Measurements from ENCODE around the gene IMMT.

IMMT gene

GRCh38 chr2:86170449-86170848 lies 24.8 kb downstream of the IMMT start:
- H3K4me3 ChIP-seq (ENCODE audit: low read depth, low read length): no peak overlapping the region
- DNase-seq (ENCODE audit: low read depth): no peak
- no peak for TF ChIP-seq CTCF (IDR thresholded peaks at IDR 0.05; ENCODE audit: insufficient read depth, low read depth, low read length, missing control alignments)

- TF ChIP-seq CTCF (IDR thresholded peaks at IDR 0.05; ENCODE audit: insufficient read depth, low read depth, low read length, missing control alignments): no peak
- no peak for DNase-seq (ENCODE audit: low read depth)
- no peak overlapping the region for H3K4me3 ChIP-seq (ENCODE audit: low read depth, low read length)
Measured at GRCh38 chr2:86160156-86160952, 34.9 kb downstream of the IMMT start.

GRCh38 chr2:86158286-86158685 lies 37.0 kb downstream of the IMMT start:
- no peak for TF ChIP-seq CTCF (IDR thresholded peaks at IDR 0.05; ENCODE audit: insufficient read depth, low read depth, low read length, missing control alignments)
- H3K4me3 ChIP-seq (ENCODE audit: low read depth, low read length): no peak overlapping the region
- no peak for DNase-seq (ENCODE audit: low read depth)

GRCh38 chr2:86157009-86157556 lies 38.2 kb downstream of the IMMT start:
- TF ChIP-seq CTCF (IDR thresholded peaks at IDR 0.05; ENCODE audit: insufficient read depth, low read depth, low read length, missing control alignments): no peak
- no peak for DNase-seq (ENCODE audit: low read depth)

GRCh38 chr2:86150502-86150901 lies 44.8 kb downstream of the IMMT start:
- no peak overlapping the region for H3K4me3 ChIP-seq (ENCODE audit: low read depth, low read length)
- DNase-seq (ENCODE audit: low read depth): no peak
- TF ChIP-seq CTCF (IDR thresholded peaks at IDR 0.05; ENCODE audit: insufficient read depth, low read depth, low read length, missing control alignments): no peak

More at GRCh38 chr2:86157009-86157556, 38.2 kb downstream of the IMMT start:
- no peak overlapping the region for H3K4me3 ChIP-seq (ENCODE audit: low read depth, low read length)

- no peak overlapping the region for H3K4me3 ChIP-seq (ENCODE audit: low read depth, low read length)
- no peak for TF ChIP-seq CTCF (IDR thresholded peaks at IDR 0.05; ENCODE audit: insufficient read depth, low read depth, low read length, missing control alignments)
- DNase-seq (ENCODE audit: low read depth): no peak
Measured at GRCh38 chr2:86147793-86148192, 47.5 kb downstream of the IMMT start.
